22Rv1 (cell line): ENCODE measurements around the gene MIS18A.

Experiments
- H3K27ac ChIP-seq: fragments of 450-650 bp; 2 replicates; pipeline ENCODE4 v1.5.1; 2017
- ZFX ChIP-seq: fragments of 450-650 bp; IDR thresholded peaks from 2 replicates; pipeline ENCODE4 v1.6.1; 2017; ENCODE audit warnings: antibody characterized with exemption, borderline replicate concordance
- TF ChIP-seq, protein P1 (sequence below): fragments of 450-650 bp; IDR thresholded peaks from 2 replicates; pipeline ENCODE4 v1.5.1; 2017; ENCODE audit warnings: mild to moderate bottlenecking

MIS18A gene

DNA sequence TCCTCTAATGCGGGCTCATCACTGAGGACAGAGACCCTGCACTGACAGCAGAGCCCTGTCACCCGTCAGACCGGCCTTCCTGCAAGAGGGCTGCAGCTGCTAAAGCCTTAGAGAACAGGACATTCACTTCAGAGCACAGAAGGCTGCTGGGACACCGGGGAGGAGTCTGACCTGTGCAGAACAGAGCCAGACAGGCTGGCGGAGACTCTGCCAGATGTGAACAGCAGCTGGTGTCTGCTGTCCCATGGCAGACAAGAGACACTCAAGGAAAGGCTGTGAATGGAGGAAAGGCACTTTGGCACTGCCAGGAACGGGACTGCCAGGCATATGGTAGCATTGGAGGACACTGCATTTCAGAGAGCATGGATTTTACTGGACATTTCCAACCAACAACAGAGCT, 41.2 kb upstream of the MIS18A start:
- TF ChIP-seq ZFX = no peak
- TF ChIP-seq, protein P1, sequence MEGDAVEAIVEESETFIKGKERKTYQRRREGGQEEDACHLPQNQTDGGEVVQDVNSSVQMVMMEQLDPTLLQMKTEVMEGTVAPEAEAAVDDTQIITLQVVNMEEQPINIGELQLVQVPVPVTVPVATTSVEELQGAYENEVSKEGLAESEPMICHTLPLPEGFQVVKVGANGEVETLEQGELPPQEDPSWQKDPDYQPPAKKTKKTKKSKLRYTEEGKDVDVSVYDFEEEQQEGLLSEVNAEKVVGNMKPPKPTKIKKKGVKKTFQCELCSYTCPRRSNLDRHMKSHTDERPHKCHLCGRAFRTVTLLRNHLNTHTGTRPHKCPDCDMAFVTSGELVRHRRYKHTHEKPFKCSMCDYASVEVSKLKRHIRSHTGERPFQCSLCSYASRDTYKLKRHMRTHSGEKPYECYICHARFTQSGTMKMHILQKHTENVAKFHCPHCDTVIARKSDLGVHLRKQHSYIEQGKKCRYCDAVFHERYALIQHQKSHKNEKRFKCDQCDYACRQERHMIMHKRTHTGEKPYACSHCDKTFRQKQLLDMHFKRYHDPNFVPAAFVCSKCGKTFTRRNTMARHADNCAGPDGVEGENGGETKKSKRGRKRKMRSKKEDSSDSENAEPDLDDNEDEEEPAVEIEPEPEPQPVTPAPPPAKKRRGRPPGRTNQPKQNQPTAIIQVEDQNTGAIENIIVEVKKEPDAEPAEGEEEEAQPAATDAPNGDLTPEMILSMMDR = no peak

DNA sequence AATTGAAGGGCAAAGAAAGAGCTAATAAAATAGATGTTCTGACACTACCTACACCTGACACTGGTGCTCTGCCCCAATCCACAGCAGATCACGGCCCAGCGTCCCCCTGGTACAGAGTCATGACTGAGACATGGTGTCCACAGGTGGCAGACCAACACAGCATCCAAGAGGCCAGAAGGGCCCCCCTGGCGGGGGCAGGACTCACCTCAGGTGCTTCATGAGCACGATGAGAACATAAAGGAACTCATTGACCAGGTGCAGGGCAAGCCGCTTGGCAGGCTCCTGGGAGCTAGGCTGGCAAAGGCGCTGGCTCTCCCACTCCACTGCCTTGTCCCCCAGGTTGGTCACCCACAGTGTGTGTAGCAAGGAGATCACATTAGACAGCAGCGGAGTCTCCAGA, 40.2 kb upstream of the MIS18A start:
- TF ChIP-seq, protein P1 = no peak
- no peak for TF ChIP-seq ZFX
- no peak overlapping the region for H3K27ac ChIP-seq

More for the DNA sequence above, 41.2 kb upstream of the MIS18A start:
- no peak overlapping the region for H3K27ac ChIP-seq

DNA sequence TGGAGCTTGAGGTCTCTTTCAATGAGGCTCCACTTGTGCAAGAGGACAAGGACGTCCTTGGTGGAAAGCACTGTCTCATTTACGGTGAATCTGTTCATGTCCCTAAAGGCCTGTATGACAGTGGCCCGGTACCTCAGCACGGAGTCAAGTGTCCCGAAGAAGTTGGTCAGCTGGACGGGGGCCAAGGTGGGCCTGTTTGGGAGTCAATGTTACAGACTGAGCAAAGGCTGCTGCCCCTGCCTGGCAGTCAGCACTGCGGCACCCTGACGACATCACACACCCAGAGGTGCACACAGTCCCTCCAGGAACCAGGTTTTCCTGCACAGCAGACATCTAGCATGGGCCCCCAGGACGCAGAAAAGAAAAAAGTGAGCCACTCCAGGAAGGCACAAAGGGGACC, 38.9 kb upstream of the MIS18A start:
- no peak overlapping the region for H3K27ac ChIP-seq
- TF ChIP-seq ZFX = no peak
- TF ChIP-seq, protein P1 = no peak

DNA sequence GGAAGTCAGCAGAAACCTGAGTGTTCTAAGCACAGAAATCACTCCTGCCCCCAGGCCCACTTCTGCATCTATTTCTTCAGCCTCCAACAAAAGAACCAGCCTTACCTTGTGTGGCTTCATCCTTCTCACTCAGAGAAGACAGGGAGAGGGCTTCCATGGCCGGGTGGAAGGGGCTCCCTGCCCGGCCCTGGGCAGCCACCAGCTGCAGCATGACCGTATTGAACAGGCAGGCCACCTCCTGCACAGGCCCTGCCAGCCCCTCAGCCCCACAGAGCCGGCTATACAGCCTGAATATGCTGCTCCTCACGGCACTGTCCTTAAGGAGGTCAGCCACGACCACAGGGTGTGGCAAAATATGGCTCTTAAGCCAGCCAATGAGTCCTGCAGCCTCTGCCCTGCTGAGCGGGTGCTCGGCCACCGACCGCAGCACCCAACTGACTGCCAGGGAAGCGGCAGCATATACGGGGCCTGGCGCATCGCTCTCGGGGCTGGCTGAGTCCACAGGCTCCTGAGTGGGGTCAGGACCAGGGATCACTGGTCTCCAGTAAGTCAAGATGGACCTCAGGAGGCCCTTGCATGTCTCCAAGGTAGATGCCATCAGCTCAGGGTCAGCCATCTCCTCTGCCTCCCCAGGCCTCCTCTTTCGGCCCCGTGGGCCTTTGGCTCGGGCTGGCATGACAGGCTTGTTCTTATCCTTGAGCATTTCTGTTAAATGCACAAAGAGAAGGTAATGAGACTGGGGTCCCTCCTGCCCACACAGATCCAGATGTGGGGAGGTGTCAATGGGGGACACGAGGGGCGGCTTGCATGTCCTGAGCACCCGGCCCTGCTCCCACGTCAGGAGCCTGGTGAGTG, 37.7 kb upstream of the MIS18A start:
- TF ChIP-seq, protein P1 = no peak
- TF ChIP-seq ZFX = no peak
- no peak overlapping the region for H3K27ac ChIP-seq

DNA sequence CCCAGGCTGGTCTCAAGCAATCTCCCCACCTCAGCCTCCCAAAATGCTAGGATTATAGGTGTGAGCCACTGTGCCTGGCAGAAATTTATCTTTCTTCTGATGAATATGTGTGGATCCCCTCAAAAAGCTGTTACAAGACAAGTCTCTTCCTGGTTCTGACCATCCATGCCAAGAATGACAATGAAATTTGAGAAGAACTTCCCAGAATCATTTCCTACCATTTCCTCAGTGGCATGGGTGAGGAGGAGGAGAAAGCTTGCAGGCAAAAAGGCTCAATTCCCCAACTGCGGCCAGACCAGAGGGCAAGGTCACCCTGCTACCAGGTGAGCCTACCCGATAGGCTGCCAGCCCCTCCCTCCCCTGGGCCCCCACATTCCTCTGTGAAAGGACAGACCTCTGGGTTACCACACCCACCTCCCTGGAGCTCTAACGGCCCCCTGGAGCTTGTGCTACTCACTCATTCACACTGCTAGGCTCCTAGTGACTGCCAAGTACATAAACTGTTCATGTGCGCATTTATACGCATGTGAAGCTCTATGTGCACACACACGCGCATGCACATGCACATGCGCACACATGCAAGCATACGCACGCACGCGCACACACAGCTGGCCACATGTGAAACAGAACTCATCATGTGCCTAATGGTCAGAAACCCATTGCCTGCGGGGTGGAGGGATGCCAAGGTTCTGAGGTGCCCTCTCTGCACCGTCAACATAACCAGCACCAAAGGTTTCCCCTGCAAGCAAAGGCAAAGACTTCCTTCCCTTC, 36.8 kb upstream of the MIS18A start:
- TF ChIP-seq, protein P1 = no peak
- TF ChIP-seq ZFX = no peak
- H3K27ac ChIP-seq = no peak overlapping the region

DNA sequence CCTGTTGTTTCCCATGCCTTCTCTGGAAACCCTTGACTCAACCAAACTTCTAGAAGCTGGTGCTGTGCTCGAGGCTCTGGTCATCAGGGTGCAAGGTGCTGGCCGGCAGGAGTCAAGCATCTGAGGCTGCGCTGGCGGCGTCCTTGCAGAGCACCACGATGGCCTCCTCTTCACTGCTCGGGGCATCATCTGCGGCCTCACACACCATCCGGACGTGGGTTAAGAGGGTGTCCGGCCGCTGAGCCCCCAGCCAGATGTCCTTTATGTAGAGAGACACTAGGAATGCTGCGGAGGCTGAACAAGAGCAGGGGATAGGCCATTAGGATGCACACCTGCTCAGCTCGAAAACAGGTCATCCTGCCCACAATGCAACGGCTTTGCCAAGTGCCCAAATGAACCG, 36.0 kb upstream of the MIS18A start:
- H3K27ac ChIP-seq = no peak overlapping the region
- TF ChIP-seq, protein P1 = no peak
- TF ChIP-seq ZFX = no peak

DNA sequence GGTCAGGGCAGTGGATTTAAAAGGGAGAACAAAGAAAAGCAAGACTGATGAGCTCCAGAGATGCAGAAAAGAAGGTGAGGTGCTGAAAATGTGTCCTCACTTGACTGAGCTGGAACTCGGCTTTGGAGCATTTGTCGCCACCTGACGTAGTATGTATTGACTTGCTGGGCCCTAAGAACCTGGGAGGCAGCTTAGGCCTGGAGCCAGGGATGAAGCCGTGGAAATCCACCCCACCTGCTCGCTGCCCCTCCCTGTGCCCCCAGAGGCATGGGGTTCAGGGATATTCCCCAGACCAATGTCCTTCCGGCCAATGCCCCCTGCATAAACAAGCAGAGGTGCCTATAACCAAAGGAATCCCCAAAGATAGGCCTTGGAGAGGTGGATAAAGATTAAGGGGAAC, 34.1 kb upstream of the MIS18A start:
- H3K27ac ChIP-seq = no peak overlapping the region
- TF ChIP-seq, protein P1 = no peak
- no peak for TF ChIP-seq ZFX
